GM18909 (cell line): Measurements from ENCODE around the gene PDPK1.
"Not testable (repeated sequence)": the region's sequence is repeated elsewhere in the genome, so short reads cannot be mapped to it uniquely, and the experiment has no call there.

Experiments used
- ATAC-seq: cut with Tn5 transposase; IDR thresholded peaks from one replicate; pipeline ENCODE4 v1.9.1; 2021; ENCODE audit warnings: mild to moderate bottlenecking; ENCODE audit not compliant: unreplicated experiment, poor library complexity

PDPK1 gene

DNA sequence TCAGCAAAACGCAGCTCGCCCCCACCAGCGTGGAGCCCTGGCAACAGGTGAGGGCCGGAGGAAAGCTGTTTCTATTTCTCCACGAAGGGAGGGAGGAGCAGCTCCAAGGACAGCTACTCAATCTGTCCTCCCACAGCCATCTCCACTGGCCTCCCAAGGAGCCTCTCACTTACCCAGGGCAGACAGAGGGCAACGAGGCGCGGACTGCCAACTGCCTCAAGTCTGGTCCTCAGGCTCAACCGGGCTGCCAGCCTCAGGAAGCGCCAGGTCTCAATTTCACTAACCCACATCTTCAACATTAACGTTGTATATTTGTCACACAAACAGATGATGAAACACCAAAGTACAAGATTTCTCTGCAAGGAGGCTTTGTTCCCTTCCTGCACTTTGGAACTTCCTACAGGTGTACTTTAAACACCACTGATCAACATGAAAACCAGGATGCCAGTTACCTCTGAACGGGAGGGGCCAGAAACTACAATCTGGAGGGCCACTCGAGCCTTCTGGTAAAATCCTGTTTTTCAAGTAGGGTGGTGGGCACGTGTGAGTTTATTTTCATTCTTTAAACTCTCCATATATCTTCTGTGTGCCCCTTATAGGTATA lies 113.5 kb downstream of the PDPK1 start:
- ATAC-seq = not testable (repeated sequence)
